HG02623 (cell line): Measurements from ENCODE around the gene BBX.
"Not testable (repeated sequence)": the region's sequence is repeated elsewhere in the genome, so short reads cannot be mapped to it uniquely, and the experiment has no call there.

Experiments used
- ATAC-seq: cut with Tn5 transposase; IDR thresholded peaks from one replicate; pipeline ENCODE4 v1.9.1; 2021; ENCODE audit warnings: moderate library complexity; ENCODE audit not compliant: unreplicated experiment

Gene BBX

GRCh38 chr3:107833043-107833442 is 310.3 kb downstream of the BBX start:
- no peak for ATAC-seq

GRCh38 chr3:107833722-107834416 is 311.1 kb downstream of the BBX start:
- ATAC-seq: no peak

GRCh38 chr3:107835001-107835400 is 312.2 kb downstream of the BBX start:
- not testable (repeated sequence) for ATAC-seq

- no peak for ATAC-seq
Observed at GRCh38 chr3:107837895-107838612, 315.3 kb downstream of the BBX start.

GRCh38 chr3:107841831-107842230 is 319.1 kb downstream of the BBX start:
- no peak for ATAC-seq

GRCh38 chr3:107842940-107843339 is 320.2 kb downstream of the BBX start:
- ATAC-seq: no peak

GRCh38 chr3:107845380-107846278 is 322.9 kb downstream of the BBX start:
- no peak for ATAC-seq

- ATAC-seq: no peak
Observed at GRCh38 chr3:107846279-107846852, 323.6 kb downstream of the BBX start.

GRCh38 chr3:107847791-107848190 is 325.0 kb downstream of the BBX start:
- no peak for ATAC-seq

- ATAC-seq: no peak
Observed at GRCh38 chr3:107848351-107848915, 325.7 kb downstream of the BBX start.

- ATAC-seq: no peak
Observed at GRCh38 chr3:107850681-107851080, 327.9 kb downstream of the BBX start.

- no peak for ATAC-seq
Observed at GRCh38 chr3:107853821-107854220, 331.1 kb downstream of the BBX start.

- no peak for ATAC-seq
Observed at GRCh38 chr3:107854733-107855132, 332.0 kb downstream of the BBX start.

GRCh38 chr3:107855710-107856109 is 332.9 kb downstream of the BBX start:
- no peak for ATAC-seq

GRCh38 chr3:107857854-107858253 is 335.1 kb downstream of the BBX start:
- ATAC-seq: no peak

GRCh38 chr3:107858876-107859275 is 336.1 kb downstream of the BBX start:
- no peak for ATAC-seq
